K562 (cell line): Measurements from ENCODE around the gene ZNF487. TPM values are rescaled to one million over a fixed set of nuclear protein-coding genes. Genes with fewer than 3 reads are reported as not detected.

Experiments used
- CBFA2T3 ChIP-seq: fragments of 450-650 bp; IDR thresholded peaks from 2 replicates; pipeline ENCODE4 v1.6.1; 2017
- FOXK1 ChIP-seq: sonication (generic); formaldehyde crosslinking; IDR thresholded peaks from 2 replicates; pipeline ENCODE4 v1.8.0; 2022; ENCODE audit warnings: missing genetic modification reagents, mild to moderate bottlenecking, borderline replicate concordance
- FOXP1 ChIP-seq: sonication (generic); formaldehyde crosslinking; IDR thresholded peaks from 2 replicates; pipeline ENCODE4 v1.8.0; 2022; ENCODE audit warnings: mild to moderate bottlenecking, missing genetic modification reagents
- HCFC1 ChIP-seq: IDR thresholded peaks from 2 replicates; pipeline ENCODE4 v1.6.1; 2012; ENCODE audit warnings: low read depth, low read length, improper control_type of control experiment
- HDAC6 ChIP-seq: IDR thresholded peaks from 2 replicates; pipeline ENCODE4 v1.6.1; 2012; ENCODE audit warnings: low read depth, mild to moderate bottlenecking, control low read depth, inconsistent platforms, low read length, moderate library complexity
- HDAC8 ChIP-seq: fragments of 450-650 bp; IDR thresholded peaks from 2 replicates; pipeline ENCODE4 v1.6.1; 2016; ENCODE audit warnings: mild to moderate bottlenecking, missing genetic modification characterization, moderate library complexity, missing compliant biosample characterization
- HNRNPLL ChIP-seq: fragments of 200-400 bp; formaldehyde crosslinking; IDR thresholded peaks from 2 replicates; pipeline ENCODE4 v1.6.1; 2017; ENCODE audit warnings: low read length, low read depth, mild to moderate bottlenecking; ENCODE audit not compliant: poor library complexity, severe bottlenecking
- JUN ChIP-seq, 2 experiments: sonication (generic) in 1 of 2; formaldehyde crosslinking in 1 of 2; IDR thresholded peaks; 2 replicates each; pipeline versions ENCODE4 v1.6.1 to v1.8.0; 2012 to 2022; ENCODE audit warnings: borderline replicate concordance in 2 of 2, mild to moderate bottlenecking in 2 of 2, improper control_type of control experiment in 1 of 2, low read depth in 1 of 2, low read length in 1 of 2, missing genetic modification reagents in 1 of 2
- KDM5B ChIP-seq: fragments of 200-600 bp; sonication (generic); IDR thresholded peaks from 2 replicates; pipeline ENCODE4 v1.6.1; 2012; ENCODE audit warnings: low read depth, mild to moderate bottlenecking, moderate library complexity, low read length, control low read depth, inconsistent platforms; ENCODE audit not compliant: insufficient replicate concordance
- L3MBTL2 ChIP-seq: fragments of 450-650 bp; IDR thresholded peaks from 2 replicates; pipeline ENCODE4 v1.6.1; 2016; ENCODE audit warnings: mild to moderate bottlenecking, moderate library complexity
- MLX ChIP-seq, 2 experiments: fragments of 450-650 bp in 1 of 2; sonication (generic) in 1 of 2; formaldehyde crosslinking; conservative IDR thresholded peaks; 2 replicates each; pipeline versions ENCODE4 v1.4.0 to v1.8.1; 2020 to 2022; ENCODE audit warnings: mild to moderate bottlenecking in 1 of 2, missing genetic modification reagents in 1 of 2
- MYBL2 ChIP-seq, 2 experiments: fragments of 450-650 bp in 1 of 2; sonication (generic) in 1 of 2; formaldehyde crosslinking in 1 of 2; IDR thresholded peaks; 2 replicates each; pipeline versions ENCODE4 v1.6.1 to v1.8.1; 2017 to 2022; ENCODE audit warnings: borderline replicate concordance in 1 of 2, inconsistent platforms in 1 of 2, low read depth in 1 of 2, mild to moderate bottlenecking in 1 of 2, missing genetic modification reagents in 1 of 2, moderate library complexity in 1 of 2
- POLR3A ChIP-seq: IDR thresholded peaks from 2 replicates; pipeline ENCODE4 v1.6.1; 2011; ENCODE audit warnings: borderline replicate concordance, mild to moderate bottlenecking, moderate library complexity; ENCODE audit not compliant: insufficient read length, insufficient read depth; ENCODE audit errors: extremely low read depth
- PTRF ChIP-seq: fragments of 450-650 bp; IDR thresholded peaks from 2 replicates; pipeline ENCODE4 v1.6.1; 2016; ENCODE audit warnings: mild to moderate bottlenecking, missing genetic modification characterization, missing compliant biosample characterization
- SAFB2 ChIP-seq: fragments of 200-400 bp; formaldehyde crosslinking; IDR thresholded peaks from 2 replicates; pipeline ENCODE4 v1.6.1; 2018; ENCODE audit warnings: borderline replicate concordance, low read length, low read depth, moderate library complexity; ENCODE audit not compliant: severe bottlenecking
- XRCC3 ChIP-seq: fragments of 450-650 bp; IDR thresholded peaks from 2 replicates; pipeline ENCODE4 v1.6.1; 2017; ENCODE audit warnings: mild to moderate bottlenecking, moderate library complexity
- YY1 ChIP-seq, 3 experiments: IDR thresholded peaks; 2 replicates each; pipeline ENCODE4 v1.6.1; 2011; ENCODE audit warnings: low read length in 2 of 3, mild to moderate bottlenecking in 2 of 3, moderate library complexity in 2 of 3, borderline replicate concordance in 1 of 3, control low read depth in 1 of 3, low read depth in 1 of 3; ENCODE audit not compliant: insufficient read depth in 3 of 3, insufficient replicate concordance in 2 of 3, control insufficient read depth in 1 of 3, insufficient read length in 1 of 3; ENCODE audit errors: extremely low read depth in 1 of 3
- ZBED1 ChIP-seq: IDR thresholded peaks from 2 replicates; pipeline ENCODE4 v1.6.1; 2014
- ZC3H4 ChIP-seq: sonication (generic); formaldehyde crosslinking; IDR thresholded peaks from 2 replicates; pipeline ENCODE4 v1.9.0; 2021; ENCODE audit warnings: missing genetic modification reagents, borderline replicate concordance
- ZKSCAN1 ChIP-seq: fragments of 150-350 bp; IDR thresholded peaks from 2 replicates; pipeline ENCODE4 v1.6.1; 2016; ENCODE audit warnings: low read depth, low read length
- ZKSCAN8 ChIP-seq: fragments of 200-800 bp; sonication (Bioruptor generic); IDR thresholded peaks from 2 replicates; pipeline ENCODE4 v1.6.1; 2016; ENCODE audit warnings: missing genetic modification characterization, missing compliant biosample characterization
- ZNF785 ChIP-seq: fragments of 250-450 bp; sonication (Bioruptor Pico); IDR thresholded peaks from 2 replicates; pipeline ENCODE4 v1.4.0; 2020; ENCODE audit warnings: mild to moderate bottlenecking
- polyA plus RNA-seq, 8 experiments: library from polyadenylated mRNA; depleted of rRNA in 4 of 8; stranded (reverse) in 5 of 8; unstranded in 3 of 8; fragments of >200 nt; fragmentation: Nextera tagmentation in 2 of 8; fragmentation: Illumina TruSeq in 1 of 8; extraction: Ambion mirVana in 2 of 8; extraction: Trizol in 1 of 8; gene quantifications; 2 replicates each; pipeline versions ENCODE4 v1.2.1 to v1.2.3, GENCODE V29; 2011 to 2014; ENCODE audit warnings: inconsistent platforms in 1 of 8, missing spikeins in 1 of 8
- total RNA-seq, 7 experiments: library from RNA; depleted of rRNA in 6 of 7; stranded (reverse); fragments of >200 nt in 6 of 7; fragmentation: Illumina TruSeq in 2 of 7; extraction: Trizol in 2 of 7; gene quantifications; 2 replicates each; pipeline versions ENCODE4 v1.2.1 to v1.2.3, GENCODE V29; 2011 to 2021; ENCODE audit warnings: low replicate concordance in 1 of 7
- TF ChIP-seq, protein P1 (sequence below): fragments of 250-450 bp; sonication (Bioruptor Pico); IDR thresholded peaks from 2 replicates; pipeline ENCODE4 v1.8.0; 2021; ENCODE audit warnings: moderate library complexity, mild to moderate bottlenecking, inconsistent platforms
- TF ChIP-seq, protein P2 (sequence below): fragments of 250-450 bp; sonication (Bioruptor Pico); IDR thresholded peaks from 2 replicates; pipeline ENCODE4 v1.4.0; 2020; ENCODE audit warnings: mild to moderate bottlenecking

Gene ZNF487
- total and polyA plus RNA-seq, 9 of the 15 experiments (the other 6 are each of a cell fraction or from before 2014, with no cell fraction given) = 1.9 to 6.5 (median 4.2) TPM

DNA sequence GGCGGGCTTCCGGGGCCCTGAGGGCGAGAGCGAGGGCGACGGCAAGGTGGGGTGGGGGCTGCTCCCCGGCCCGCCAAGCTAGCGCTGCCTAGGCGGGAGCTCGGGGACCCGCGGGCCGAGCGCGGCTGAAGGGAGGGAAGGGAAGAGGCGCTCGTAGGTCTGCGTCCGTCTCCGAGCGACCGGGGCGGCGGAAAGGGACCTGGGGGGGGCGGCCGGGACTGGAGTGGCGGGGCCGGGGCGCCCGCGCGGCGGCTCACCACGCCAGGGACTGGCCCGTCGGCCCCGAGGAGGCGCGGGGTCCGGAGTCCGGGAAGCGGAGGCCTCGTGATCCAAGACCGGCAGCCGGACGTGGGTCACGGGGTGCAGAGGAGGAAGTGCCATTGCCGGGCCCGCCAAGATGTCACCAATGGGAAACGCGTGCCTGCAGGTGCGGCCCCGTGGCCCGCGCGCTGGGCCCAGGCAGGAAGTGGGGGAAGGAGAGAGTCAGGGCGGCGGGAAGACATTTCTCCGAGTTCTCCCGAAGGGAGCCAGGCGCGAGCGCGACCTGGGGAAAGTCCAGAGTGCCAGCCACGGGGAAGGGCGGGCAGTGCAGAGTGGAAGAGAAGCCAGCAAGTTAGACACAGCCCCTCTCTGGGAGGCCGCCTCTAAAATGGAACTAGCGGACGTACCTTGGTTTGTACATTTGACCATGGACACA, 39.8 kb upstream of the ZNF487 start (continued):
- TF ChIP-seq HDAC6 (no peak), FOXK1 (CRISPR knock-in tag) (peak; percentile 90; the same call in 1 of the 2 replicates), ZNF785 (no peak), HCFC1 (peak; percentile 50), HNRNPLL (no peak), FOXP1 (CRISPR knock-in tag) (peak; percentile 100), L3MBTL2 (peak; percentile 97), ZBED1 (no peak; the same call in 1 of the 2 replicates), MLX (CRISPR knock-in tag; conservative IDR thresholded peaks at IDR 0.05) (no peak), MYBL2 (IDR thresholded peaks at IDR 0.05; ENCODE audit: low read depth) (no peak), MYBL2 (CRISPR knock-in tag; IDR thresholded peaks at IDR 0.05; ENCODE audit: borderline replicate concordance) (no peak), ZC3H4 (CRISPR knock-in tag) (no peak), KDM5B (peak; percentile 62), SAFB2 (no peak), ZKSCAN1 (peak; percentile 79), ZKSCAN8 (CRISPR knock-in tag) (no peak), POLR3A (no peak), HDAC8 (no peak), PTRF (tag) (no peak), JUN (IDR thresholded peaks at IDR 0.05; ENCODE audit: borderline replicate concordance, low read depth, low read length) (peak; percentile 80; the same call in 1 of the 2 replicates), JUN (CRISPR knock-in tag; IDR thresholded peaks at IDR 0.05; ENCODE audit: borderline replicate concordance) (peak; percentile 98), YY1 (IDR thresholded peaks at IDR 0.05; ENCODE audit: borderline replicate concordance in 1 of 3, control insufficient read depth in 1 of 3, extremely low read depth in 1 of 3, insufficient read depth in 3 of 3, insufficient read length in 1 of 3, insufficient replicate concordance in 2 of 3, low read depth in 1 of 3, low read length in 2 of 3) (peak; percentile 39 to 89 (median 85)), XRCC3 (no peak), CBFA2T3 (peak; percentile 42)
- TF ChIP-seq, protein P1, sequence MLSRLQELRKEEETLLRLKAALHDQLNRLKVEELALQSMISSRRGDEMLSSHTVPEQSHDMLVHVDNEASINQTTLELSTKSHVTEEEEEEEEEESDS = no peak
- TF ChIP-seq, protein P2, sequence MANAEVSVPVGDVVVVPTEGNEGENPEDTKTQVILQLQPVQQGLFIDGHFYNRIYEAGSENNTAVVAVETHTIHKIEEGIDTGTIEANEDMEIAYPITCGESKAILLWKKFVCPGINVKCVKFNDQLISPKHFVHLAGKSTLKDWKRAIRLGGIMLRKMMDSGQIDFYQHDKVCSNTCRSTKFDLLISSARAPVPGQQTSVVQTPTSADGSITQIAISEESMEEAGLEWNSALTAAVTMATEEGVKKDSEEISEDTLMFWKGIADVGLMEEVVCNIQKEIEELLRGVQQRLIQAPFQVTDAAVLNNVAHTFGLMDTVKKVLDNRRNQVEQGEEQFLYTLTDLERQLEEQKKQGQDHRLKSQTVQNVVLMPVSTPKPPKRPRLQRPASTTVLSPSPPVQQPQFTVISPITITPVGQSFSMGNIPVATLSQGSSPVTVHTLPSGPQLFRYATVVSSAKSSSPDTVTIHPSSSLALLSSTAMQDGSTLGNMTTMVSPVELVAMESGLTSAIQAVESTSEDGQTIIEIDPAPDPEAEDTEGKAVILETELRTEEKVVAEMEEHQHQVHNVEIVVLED = peak; percentile 26
